HK-2 (cell line): ENCODE results near the gene ATF5.
"Not testable (repeated sequence)": the region's sequence is repeated elsewhere in the genome, so short reads cannot be mapped to it uniquely, and the experiment has no call there.

Experiments used
- DNase-seq: peaks from one replicate; pipeline ENCODE4 v3.0.0-alpha.2; 2018; ENCODE audit not compliant: unreplicated experiment

ATF5 gene

DNA sequence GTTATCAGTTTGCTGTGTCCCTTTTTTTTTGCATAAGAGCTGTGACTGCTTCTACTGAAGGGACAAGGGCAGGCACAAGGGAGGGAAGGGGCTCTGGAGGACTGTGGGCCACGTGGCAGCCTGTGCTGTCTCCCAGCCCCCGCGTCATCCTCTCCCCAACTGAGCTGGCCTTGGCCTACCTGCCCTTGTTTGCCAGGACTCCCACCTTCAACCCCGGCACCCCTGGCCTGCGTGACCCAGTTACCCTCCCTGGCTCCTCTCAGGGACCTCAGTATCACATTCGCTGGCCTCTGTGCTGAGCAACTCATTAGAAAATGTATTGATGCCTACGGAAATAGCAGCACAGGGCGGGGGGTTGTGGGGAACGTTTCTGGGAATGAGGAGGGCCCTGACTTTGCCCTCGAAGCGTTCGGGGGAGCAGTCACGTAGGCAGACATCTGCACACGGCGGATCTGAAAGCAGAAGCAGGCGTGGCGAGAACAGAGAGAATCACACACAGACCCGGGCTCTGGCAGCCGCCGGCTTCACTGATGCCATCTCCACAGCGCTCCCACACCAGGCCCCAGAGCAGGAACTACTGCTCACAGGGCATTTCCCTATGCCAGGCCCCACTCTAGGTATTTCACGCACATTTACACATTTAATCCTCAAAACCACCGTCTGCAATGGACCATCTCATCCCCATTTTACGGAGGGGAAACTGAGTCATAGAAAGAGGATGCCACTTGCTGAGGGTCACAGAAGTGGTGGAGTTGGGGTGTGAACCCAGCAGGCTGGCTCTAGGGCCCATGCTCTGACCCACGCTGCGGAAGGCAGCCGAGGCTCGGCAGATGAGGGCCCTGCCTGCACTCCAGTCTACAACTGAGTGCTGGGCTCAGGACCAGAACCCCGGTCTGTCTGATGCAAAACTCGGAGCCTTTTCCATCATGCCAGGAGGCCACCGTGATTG is 5.7 kb upstream of the ATF5 start:
- no peak for DNase-seq

DNA sequence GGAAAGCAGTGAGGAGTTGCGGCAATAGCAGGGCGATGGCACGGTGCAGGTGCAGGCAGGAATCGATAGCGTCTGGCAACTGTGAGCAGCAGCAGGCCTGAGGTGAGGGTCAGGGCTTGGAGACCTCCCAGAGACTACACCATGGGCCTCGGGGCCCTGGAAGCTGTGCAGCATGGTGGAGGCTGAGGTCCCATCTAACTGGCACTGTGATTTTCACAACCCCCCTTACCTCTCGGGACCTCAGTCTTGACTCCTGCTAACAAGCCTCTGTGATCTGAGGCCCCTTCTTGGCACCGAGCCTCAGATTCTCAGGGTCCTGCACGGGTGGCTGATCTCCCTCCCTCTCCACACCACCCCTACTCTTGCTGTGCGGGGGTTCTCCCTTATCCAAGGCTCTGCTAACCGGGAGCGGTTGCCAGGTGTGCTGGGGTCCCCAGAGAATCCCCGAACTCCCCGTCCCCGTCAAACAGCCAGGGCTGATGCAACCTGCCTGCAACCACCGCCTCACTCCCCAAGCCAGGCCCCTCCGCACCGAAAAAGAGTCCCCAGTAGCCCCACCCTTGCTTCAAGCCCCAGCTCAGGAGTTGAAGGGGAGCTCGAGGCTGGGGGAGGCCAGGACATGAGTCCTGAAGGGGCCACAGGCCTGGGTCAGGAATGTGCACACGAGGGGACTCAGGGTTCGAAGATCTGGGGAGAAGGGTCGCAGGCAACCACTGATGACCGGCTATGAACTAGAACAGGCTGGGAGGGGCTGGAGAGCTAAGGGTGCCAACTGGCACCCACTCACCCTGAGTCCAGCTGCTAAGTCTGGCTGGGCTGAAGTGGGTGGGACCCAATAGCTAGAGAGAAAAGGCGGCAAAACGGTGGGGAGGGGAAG is 4.8 kb upstream of the ATF5 start:
- no peak for DNase-seq

GRCh38 chr19:49924881-49925210 is 4.2 kb upstream of the ATF5 start:
- DNase-seq, result not testable (repeated sequence)

GRCh38 chr19:49925486-49925885 is 3.5 kb upstream of the ATF5 start:
- DNase-seq, result no peak

GRCh38 chr19:49926515-49926914 is 2.5 kb upstream of the ATF5 start:
- DNase-seq, result no peak

DNA sequence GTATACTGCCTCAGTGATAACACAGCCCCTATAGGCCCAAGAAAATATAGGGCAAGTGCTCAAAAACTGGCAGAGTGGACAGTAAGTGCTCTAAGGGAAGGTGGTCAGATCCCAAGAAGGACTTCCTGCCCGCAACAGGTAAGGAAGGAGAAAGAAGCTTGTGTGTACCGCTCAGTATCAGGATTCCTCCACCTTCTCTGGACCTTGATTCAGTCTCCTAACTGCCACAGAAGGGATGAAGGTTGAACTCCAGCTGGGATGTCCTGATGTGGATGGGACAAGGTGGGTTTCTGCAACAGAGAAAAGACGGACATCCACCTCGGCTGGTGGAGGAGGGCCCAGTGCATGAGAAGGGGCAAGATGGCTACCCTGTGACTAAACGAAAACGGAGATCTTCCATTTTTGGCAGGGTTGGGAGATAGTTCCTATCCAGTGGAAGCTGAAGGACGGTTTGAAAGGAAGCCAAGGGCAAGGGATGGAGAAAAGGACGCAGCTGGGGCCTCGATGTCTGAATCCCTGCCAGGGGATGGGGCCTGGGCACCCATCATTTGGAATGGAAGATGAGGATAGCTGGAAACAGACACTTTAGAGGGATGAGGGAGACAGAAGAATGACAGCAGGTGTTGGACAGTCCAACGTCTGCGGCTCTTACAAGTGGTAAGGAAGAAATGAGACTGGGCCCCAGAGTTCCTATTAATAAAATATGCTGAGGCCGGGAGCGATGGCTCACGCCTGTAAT is 1.3 kb upstream of the ATF5 start:
- no peak for DNase-seq

DNA sequence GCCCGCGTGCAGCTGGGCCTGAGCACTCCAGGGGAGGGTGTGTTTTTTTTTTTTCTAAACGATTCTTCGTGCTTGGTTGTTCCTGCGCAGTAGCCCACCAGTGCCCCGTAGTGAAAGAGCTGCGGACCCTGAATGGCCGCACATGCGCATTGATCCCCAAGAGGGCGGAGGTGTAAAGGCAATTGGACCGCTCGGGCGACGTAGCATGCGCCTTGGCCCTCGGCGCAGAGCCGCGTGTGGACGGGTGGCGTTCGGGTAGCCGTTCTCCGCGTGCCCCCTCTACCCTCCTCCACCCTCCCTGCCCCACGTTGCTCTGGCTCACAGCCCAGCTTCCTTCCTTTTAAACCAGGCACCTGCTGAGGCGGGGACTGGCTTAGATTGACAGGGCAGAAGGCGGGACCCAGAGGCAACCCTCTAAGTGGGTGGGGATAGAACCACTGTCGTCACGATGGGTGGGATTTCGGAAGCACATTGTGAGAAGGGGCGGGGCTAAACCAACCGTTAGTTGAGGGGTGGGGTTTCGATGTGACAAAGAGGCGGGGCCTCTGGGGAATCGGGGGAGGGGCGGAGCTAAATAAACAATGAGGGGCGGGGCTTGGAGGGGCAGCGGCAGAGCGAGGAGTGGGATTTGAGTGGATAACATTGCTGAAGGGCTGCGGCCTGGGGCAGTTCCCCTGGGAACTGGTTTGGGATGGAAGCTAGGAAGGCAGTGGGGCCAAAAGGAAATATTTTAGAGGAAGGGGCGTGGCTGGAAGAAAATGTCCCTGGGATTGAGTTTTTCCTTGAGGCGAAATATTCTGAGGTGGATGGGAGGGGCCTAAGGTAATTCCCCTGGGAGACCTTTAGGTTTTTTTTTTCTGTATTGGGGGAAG is 842 bp downstream of the ATF5 start:
- DNase-seq, result peak; percentile 91

- DNase-seq, result no peak
Observed at GRCh38 chr19:49930483-49931011, 1.5 kb downstream of the ATF5 start.

DNA sequence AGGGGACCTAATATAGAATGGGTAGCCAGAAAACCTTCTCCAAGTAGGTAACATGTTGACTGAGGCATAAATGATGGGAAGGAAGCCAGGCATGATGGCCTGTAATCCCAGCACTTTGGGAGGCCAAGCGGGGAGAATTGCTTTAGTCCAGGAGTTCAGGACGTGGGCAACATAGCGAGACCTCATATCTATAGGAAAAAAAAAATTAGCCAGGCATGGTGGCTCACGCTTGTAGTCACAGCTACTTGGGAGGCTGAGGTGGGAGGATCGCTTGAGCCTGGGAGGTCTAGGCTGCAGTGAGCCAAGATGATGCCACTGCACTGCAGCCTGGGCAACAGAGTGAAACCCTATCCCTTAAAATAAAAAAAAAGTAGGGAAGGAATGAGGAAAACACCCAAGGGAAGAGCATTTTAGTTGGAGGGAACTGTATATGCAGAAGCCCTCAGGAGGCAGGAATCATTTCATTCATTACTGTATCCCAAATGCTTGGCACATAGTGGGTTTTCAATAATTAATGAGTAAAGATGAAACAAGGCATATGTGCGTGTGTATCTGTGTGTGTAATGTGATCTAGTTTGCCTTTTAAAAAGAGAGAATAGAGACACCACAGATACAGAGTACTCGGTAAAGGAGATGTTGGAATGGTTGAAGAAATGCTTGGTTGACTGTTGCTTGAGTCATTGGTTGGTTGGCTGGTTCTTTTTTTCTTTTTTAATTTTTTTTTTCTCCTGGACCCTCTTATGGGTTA is 2.5 kb downstream of the ATF5 start:
- no peak for DNase-seq

- peak; percentile 59 for DNase-seq
Observed at GRCh38 chr19:49932041-49932451, 3.0 kb downstream of the ATF5 start.

DNA sequence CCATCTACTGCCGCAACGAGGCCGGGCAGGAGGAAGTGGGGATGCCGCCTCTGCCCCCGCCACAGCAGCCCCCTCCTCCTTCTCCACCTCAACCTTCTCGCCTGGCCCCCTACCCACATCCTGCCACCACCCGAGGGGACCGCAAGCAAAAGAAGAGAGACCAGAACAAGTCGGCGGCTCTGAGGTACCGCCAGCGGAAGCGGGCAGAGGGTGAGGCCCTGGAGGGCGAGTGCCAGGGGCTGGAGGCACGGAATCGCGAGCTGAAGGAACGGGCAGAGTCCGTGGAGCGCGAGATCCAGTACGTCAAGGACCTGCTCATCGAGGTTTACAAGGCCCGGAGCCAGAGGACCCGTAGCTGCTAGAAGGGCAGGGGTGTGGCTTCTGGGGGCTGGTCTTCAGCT is 3.7 kb downstream of the ATF5 start:
- no peak for DNase-seq

GRCh38 chr19:49933643-49934042 is 4.6 kb downstream of the ATF5 start:
- no peak for DNase-seq

DNA sequence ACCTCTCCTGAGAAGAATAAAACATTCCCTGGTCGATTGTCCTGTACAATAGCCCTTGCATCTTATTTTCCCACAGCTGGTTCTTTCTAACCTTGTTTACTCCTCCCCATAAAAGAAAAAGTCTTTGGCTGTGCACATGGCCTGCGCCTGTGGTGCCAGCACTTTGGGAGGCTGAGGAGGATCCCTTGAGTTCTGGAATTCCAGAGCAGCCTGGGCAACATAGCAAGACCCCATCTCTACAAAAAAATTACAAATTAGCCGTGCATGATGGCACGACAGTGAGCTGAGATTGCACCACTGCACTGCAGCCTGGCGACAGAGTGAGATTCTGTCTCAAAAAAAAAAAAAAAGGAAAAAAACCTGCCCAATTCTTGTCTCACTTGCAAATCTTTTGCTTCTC is 7.5 kb downstream of the ATF5 start:
- no peak for DNase-seq

DNA sequence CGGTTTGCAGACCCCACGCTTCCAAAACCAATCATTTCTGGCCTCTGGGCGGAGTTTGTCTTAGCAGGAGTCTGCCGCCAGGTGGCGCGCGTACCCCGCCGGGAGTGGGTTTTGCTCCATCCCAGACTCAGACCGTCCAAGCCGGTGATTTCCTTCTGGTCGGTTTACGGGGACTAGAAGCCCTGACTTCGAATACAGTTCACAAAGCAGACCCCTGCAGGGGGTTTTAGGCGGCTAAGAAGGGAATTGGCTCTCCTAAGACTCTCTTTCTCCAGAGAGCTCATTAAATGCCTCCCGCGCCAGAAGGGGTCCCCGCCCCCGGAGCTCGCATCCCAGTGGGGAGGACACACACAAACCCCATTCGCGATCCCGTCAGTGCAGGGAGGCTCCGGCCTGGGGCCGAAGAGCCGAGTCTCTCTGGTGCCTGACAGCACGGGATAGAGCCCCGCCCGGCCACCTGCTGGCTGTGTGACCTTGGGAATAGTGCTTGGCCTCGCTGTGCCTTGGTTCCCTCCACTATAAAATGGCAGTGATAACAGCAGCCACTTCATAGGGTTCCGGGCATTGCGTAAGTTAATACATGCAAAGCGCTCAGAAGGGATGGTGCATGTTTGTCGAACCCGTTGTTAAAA is 8.9 kb downstream of the ATF5 start:
- peak; percentile 86 for DNase-seq

- no peak for DNase-seq
Observed at GRCh38 chr19:49938662-49939061, 9.7 kb downstream of the ATF5 start.

DNA sequence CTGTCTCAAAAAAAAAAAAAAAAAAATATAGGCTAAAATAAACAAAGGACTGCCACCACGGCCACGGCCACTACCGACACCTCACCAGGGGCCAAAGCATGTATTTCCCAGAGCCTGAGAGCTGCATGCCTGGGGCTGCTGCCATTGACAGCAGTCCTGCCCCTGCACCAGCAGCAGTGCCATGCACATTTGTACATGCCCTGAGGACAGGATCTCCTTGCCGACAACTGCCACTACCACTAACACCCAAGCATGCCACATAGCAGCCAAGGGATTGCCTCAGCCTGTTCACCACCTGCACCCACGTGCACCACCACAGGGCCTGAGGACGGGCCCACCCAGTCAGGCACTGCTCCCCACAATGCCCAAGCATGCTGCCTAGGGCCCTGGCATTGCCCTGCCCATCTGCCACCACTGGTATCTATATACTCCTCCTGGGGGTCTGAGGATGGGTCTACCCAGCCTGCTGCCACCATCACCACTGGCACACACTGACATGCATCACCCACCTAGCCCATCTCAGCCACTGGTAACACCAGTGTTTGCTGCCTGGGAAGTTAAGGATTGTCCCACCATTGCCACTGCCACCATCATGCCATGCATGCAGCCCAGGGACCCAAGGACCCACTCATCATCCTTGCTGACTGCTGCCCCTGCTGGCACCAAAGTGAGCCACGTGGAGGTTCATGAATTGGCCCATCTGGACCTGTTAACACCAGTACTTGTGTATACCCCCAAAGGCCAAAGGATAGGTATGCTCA is 10.9 kb downstream of the ATF5 start:
- DNase-seq, result no peak

GRCh38 chr19:49940482-49940791 is 11.4 kb downstream of the ATF5 start:
- DNase-seq, result no peak

DNA sequence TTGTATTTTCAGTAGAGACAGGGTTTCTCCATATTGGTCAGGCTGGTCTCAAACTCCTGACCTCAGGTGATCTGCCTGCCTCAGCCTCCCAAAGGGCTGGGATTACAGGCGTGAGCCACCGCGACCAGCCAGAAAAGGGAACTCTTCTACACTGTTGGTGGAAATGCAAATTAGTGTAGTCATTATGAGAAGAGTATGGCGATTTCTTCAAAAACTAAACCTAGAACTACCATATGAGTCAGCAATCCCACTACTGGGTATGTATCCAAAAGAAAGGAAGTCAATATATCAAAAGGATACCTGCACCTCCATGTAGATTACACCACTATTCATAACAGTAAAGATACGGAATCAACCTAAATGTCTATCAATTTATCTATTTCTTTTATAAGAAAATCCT is 15.6 kb downstream of the ATF5 start:
- DNase-seq, result not testable (repeated sequence)

- DNase-seq, result no peak
Observed at GRCh38 chr19:49946415-49946814, 17.4 kb downstream of the ATF5 start.
